GM18868 (cell line): Measurements from ENCODE around the gene FAM25C.
"Not testable (repeated sequence)": the region's sequence is repeated elsewhere in the genome, so short reads cannot be mapped to it uniquely, and the experiment has no call there.

Experiments
- ATAC-seq: cut with Tn5 transposase; IDR thresholded peaks from one replicate; pipeline ENCODE4 v1.9.1; 2021; ENCODE audit warnings: mild to moderate bottlenecking, moderate library complexity; ENCODE audit not compliant: unreplicated experiment

The FAM25C gene

DNA sequence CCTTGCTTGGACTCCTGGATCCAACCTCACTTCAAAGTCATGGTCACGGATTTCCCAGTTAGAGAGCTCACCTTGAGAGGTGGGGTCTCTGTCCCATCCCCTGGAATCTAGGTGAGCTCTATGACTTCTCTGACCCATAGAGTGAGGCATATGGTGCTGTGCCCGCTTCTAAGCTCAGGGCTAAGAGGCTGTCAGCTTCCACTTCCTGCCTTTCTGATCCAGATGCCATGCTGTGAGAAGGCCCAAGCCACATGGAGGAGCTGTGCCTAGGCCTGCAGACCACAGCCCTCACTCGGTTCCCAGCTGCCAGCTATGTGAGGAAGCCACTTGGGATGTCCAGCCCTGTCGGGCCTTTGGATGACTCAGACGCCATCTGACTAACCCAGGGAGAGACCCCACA lies 39.9 kb downstream of the FAM25C start:
- ATAC-seq, result not testable (repeated sequence)

DNA sequence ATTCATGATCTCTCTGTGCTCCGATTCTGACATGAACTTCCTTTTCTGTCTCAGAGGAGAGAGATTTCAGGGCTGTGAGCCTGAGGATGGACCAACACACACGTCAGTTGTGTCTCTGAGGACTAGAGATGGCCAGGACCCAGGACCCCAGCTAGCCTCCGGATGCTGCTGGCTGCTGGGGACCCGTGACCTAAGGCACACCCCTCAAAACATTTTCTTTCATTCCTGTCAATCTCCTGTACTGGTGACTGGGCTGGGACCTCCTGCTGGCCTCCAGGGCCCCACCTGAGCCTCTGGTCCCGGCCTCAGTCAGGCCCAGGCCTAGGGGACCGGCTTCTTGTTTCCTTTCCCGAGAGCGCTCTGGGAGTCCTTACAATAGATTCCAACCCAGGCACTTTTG lies 42.4 kb downstream of the FAM25C start:
- not testable (repeated sequence) for ATAC-seq

DNA sequence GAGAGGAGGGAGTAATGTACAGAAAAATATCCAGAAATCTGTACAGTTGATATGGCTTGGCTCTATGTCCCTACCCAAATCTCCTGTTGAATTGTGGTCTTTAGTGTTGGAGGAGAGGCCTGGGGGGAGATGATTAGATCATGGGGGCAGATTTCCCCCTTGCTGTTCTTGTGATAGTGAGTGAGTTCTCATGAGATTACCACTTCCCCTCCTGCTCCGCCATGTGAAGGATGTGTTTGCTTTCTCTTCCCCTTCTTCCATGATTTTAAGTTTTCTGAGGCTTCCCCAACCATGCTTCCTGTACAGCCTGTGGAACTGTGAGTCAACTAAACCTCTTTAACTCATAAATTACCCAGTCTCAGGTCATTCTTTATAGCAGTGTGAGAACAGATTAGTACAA lies 52.2 kb downstream of the FAM25C start:
- not testable (repeated sequence) for ATAC-seq
